Panc1 (cell line): Measurements from ENCODE around the gene ALG12. TPM values are rescaled to one million over a fixed set of nuclear protein-coding genes. Genes with fewer than 3 reads are reported as not detected.
A peak's percentile ranks its signal among the peaks of the same experiment; 100 is the strongest.

ENCODE experiments used
- ATAC-seq: fragments of 200-7000 bp; cut with Tn5 transposase; 2 replicates; pipeline ENCODE4 v1.9.1; 2020; ENCODE audit warnings: mild to moderate bottlenecking, moderate library complexity
- BruUV-seq: library from RNA; stranded (reverse); fragments of 400-500 nt; replicated peaks from 2 replicates; lab custom pipeline; 2021; lab: Mats Ljungman, UMichigan
- CTCF ChIA-PET: fragments of 300-600 bp; sonication (Branson Sonifier 250); formaldehyde crosslinking; loops from one replicate; lab custom pipeline; 2022; ENCODE audit warnings: antibody characterized with exemption; lab: Charles Lee
- POLR2A ChIA-PET: fragments of 300-600 bp; sonication (Branson Sonifier 250); formaldehyde crosslinking; loops from one replicate; lab custom pipeline; 2022; ENCODE audit warnings: antibody characterized with exemption; lab: Charles Lee
- DNase-seq: peaks from one replicate; pipeline ENCODE4 v3.0.0-alpha.2; 2010; ENCODE audit warnings: low read depth, low spot score
- H3K27ac ChIP-seq: 2 replicates; pipeline ENCODE4 v1.5.1; 2011; ENCODE audit warnings: mild to moderate bottlenecking, low read length, inconsistent platforms
- H3K27me3 ChIP-seq: fragments of 200-500 bp; sonication (Bioruptor generic); 2 replicates; pipeline ENCODE4 v1.6.0; 2014; ENCODE audit warnings: low read length, inconsistent platforms; ENCODE audit not compliant: control insufficient read depth, insufficient read depth
- H3K36me3 ChIP-seq: fragments of 200-500 bp; sonication (Bioruptor generic); 2 replicates; pipeline ENCODE4 v1.5.1; 2014; ENCODE audit warnings: inconsistent platforms, mild to moderate bottlenecking, low read length, moderate library complexity; ENCODE audit not compliant: control insufficient read depth, insufficient read depth
- H3K4me1 ChIP-seq: 2 replicates; pipeline ENCODE4 v1.5.1; 2011; ENCODE audit warnings: inconsistent platforms, mild to moderate bottlenecking, low read length, moderate library complexity; ENCODE audit not compliant: control insufficient read depth, insufficient read depth
- H3K4me3 ChIP-seq, 2 experiments: 2 replicates each; pipeline ENCODE4 v1.5.1; 2011 to 2012; ENCODE audit warnings: low read depth in 2 of 2, low read length in 2 of 2, mild to moderate bottlenecking in 2 of 2, inconsistent platforms in 1 of 2, moderate library complexity in 1 of 2
- H3K9me3 ChIP-seq: fragments of 200-500 bp; sonication (Bioruptor generic); 2 replicates; pipeline ENCODE4 v1.5.1; 2014; ENCODE audit warnings: low read depth, mild to moderate bottlenecking, inconsistent platforms, low read length, moderate library complexity; ENCODE audit not compliant: control insufficient read depth, insufficient read depth
- POLR2AphosphoS5 ChIP-seq: IDR thresholded peaks from 2 replicates; pipeline ENCODE4 v1.6.1; 2012; ENCODE audit warnings: mild to moderate bottlenecking, low read depth, low read length, moderate library complexity
- SIN3A ChIP-seq: IDR thresholded peaks from 2 replicates; pipeline ENCODE4 v1.6.1; 2012; ENCODE audit warnings: low read depth, mild to moderate bottlenecking, low read length, moderate library complexity, borderline replicate concordance; ENCODE audit not compliant: insufficient read depth
- TCF7L2 ChIP-seq: IDR thresholded peaks from 2 replicates; pipeline ENCODE4 v1.6.1; 2011; ENCODE audit warnings: mild to moderate bottlenecking, low read depth, low read length, inconsistent platforms
- in situ Hi-C: cut with HindIII; loops from 2 replicates; pipeline ENCODE4 v1.10.0; 2016; ENCODE audit warnings: low sequenced_read_pairs, low pct_unique_long_range_greater_than_20kb
- intact Hi-C: fragments of 100-400 bp; cut with micrococcal nuclease; formaldehyde crosslinking; loops from one replicate; pipeline ENCODE4 v1.10.0; 2022; ENCODE audit not compliant: unreplicated experiment
- total RNA-seq: library from RNA; stranded (reverse); gene quantifications from one replicate; pipeline ENCODE4 v1.2.1, GENCODE V29; 2021; ENCODE audit not compliant: unreplicated experiment
- TF ChIP-seq, protein P1 (sequence below), 2 experiments: IDR thresholded peaks; 2 replicates each; pipeline ENCODE4 v1.6.1; 2011 to 2012; ENCODE audit warnings: low read depth in 2 of 2, control low read depth in 1 of 2, low read length in 1 of 2, mild to moderate bottlenecking in 1 of 2, moderate library complexity in 1 of 2; ENCODE audit not compliant: insufficient read depth in 1 of 2
- TF ChIP-seq, protein P2 (sequence below): fragments of 450-650 bp; IDR thresholded peaks from 2 replicates; pipeline ENCODE4 v1.5.1; 2017; ENCODE audit warnings: mild to moderate bottlenecking

ALG12 gene
- total RNA-seq, 1 experiment from 2014 or later = 23.4 TPM

DNA sequence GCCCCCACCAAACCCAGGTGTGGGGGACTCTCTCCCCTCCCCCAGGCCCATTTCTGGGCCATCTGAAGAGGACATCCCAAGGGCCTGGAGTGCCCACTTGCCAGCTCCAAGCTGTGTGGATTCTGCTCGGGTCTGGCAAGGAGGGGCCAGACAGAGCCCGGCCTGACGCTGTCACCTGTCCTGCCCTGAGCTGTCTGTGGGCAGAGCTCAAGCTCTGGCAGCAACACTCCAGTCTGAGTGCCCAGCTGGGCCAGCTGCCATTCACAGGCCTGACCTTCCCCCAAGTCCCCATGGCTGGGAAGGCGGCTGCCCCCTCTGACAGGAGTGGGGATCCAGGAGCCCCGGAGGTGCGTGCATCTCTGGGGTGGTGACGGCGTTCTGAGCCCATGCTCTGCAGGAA, 36.1 kb upstream of the ALG12 start:
- TF ChIP-seq POLR2AphosphoS5 = no peak
- TF ChIP-seq, protein P1, sequence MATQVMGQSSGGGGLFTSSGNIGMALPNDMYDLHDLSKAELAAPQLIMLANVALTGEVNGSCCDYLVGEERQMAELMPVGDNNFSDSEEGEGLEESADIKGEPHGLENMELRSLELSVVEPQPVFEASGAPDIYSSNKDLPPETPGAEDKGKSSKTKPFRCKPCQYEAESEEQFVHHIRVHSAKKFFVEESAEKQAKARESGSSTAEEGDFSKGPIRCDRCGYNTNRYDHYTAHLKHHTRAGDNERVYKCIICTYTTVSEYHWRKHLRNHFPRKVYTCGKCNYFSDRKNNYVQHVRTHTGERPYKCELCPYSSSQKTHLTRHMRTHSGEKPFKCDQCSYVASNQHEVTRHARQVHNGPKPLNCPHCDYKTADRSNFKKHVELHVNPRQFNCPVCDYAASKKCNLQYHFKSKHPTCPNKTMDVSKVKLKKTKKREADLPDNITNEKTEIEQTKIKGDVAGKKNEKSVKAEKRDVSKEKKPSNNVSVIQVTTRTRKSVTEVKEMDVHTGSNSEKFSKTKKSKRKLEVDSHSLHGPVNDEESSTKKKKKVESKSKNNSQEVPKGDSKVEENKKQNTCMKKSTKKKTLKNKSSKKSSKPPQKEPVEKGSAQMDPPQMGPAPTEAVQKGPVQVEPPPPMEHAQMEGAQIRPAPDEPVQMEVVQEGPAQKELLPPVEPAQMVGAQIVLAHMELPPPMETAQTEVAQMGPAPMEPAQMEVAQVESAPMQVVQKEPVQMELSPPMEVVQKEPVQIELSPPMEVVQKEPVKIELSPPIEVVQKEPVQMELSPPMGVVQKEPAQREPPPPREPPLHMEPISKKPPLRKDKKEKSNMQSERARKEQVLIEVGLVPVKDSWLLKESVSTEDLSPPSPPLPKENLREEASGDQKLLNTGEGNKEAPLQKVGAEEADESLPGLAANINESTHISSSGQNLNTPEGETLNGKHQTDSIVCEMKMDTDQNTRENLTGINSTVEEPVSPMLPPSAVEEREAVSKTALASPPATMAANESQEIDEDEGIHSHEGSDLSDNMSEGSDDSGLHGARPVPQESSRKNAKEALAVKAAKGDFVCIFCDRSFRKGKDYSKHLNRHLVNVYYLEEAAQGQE (IDR thresholded peaks at IDR 0.05; ENCODE audit: insufficient read depth in 1 of 2, low read depth in 2 of 2, low read length in 1 of 2) = no peak
- no peak for TF ChIP-seq SIN3A
- TF ChIP-seq, protein P2, sequence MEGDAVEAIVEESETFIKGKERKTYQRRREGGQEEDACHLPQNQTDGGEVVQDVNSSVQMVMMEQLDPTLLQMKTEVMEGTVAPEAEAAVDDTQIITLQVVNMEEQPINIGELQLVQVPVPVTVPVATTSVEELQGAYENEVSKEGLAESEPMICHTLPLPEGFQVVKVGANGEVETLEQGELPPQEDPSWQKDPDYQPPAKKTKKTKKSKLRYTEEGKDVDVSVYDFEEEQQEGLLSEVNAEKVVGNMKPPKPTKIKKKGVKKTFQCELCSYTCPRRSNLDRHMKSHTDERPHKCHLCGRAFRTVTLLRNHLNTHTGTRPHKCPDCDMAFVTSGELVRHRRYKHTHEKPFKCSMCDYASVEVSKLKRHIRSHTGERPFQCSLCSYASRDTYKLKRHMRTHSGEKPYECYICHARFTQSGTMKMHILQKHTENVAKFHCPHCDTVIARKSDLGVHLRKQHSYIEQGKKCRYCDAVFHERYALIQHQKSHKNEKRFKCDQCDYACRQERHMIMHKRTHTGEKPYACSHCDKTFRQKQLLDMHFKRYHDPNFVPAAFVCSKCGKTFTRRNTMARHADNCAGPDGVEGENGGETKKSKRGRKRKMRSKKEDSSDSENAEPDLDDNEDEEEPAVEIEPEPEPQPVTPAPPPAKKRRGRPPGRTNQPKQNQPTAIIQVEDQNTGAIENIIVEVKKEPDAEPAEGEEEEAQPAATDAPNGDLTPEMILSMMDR = no peak
- TF ChIP-seq TCF7L2 = no peak
- Histone ChIP-seq H3K9me3 (no peaks in the 10 kb centered on the region), H3K27me3 (no peaks in the 10 kb centered on the region), H3K36me3 (no peaks in the 10 kb centered on the region), H3K27ac (no peak overlapping the region), H3K4me1 (peaks cover 63% of the 10 kb centered on the region), H3K4me3 (no peak overlapping the region)
- ChIA-PET POLR2A (no interaction called here), CTCF (no interaction called here)
- ATAC-seq (no peak), DNase-seq (no peak)
- intact Hi-C loops = no loop called here
- no TSS peak for BruUV-seq
- in situ Hi-C loops = no loop called here

DNA sequence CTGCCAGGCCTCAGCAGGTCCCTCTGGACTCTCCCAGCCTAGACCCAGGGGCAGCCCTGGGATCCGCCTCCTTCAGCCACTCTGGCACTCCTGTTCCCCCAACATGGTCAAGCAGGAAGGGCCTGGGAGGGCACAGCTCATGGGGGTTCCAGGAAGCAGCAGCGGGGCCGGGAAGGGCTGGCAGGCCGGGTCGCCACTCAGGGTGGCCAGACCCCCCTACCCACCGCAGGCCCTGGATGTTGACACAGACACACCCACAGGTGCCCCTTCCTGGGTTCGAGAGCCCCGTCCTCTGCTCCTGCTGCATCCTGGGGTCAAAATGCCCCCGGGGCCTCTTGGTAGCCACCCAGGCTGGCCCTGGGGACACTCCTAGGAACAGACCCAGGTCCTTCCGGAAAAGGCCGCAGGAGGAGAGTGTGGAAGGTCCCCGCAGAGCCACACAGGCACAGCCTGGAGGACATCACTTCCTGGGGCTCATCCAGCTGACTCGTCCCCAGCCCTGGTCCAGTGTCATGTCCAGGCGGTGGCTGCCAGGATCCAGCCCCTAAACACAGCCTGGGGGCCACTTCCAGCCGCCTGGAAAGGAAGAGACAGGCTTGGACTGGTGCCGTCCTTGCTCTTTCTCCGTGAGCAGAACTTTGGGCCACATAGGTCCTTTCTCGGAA, 35.6 kb upstream of the ALG12 start:
- H3K27ac ChIP-seq = 0 out of 2 replicates have a peak overlapping the region, but pooled peaks have one; percentile 39
- H3K4me1 ChIP-seq = peaks cover 63% of the 10 kb centered on the region
- DNase-seq (no peak), ATAC-seq (no peak)
- no peaks in the 10 kb centered on the region for H3K9me3 ChIP-seq
- no peaks in the 10 kb centered on the region for H3K27me3 ChIP-seq
- H3K4me3 ChIP-seq = no peak overlapping the region
- no TSS peak for BruUV-seq
- ChIA-PET POLR2A (no interaction called here), CTCF (no interaction called here)
- intact Hi-C loops = no loop called here
- in situ Hi-C loops = no loop called here
- TF ChIP-seq, protein P1 (IDR thresholded peaks at IDR 0.05; ENCODE audit: insufficient read depth in 1 of 2, low read depth in 2 of 2, low read length in 1 of 2) = no peak
- TF ChIP-seq SIN3A (no peak), POLR2AphosphoS5 (no peak), TCF7L2 (no peak)
- TF ChIP-seq, protein P2 = no peak
- H3K36me3 ChIP-seq = no peaks in the 10 kb centered on the region
